Erythroblast (primary cell): ENCODE measurements around the gene FMN1.

Source experiments
- GATA1 ChIP-seq: IDR thresholded peaks from 2 replicates; pipeline ENCODE4 v1.6.1; 2011; ENCODE audit warnings: low read depth, mild to moderate bottlenecking, control low read depth, low read length, moderate library complexity
- POLR2A ChIP-seq: IDR thresholded peaks from 2 replicates; pipeline ENCODE4 v1.6.1; 2011; ENCODE audit warnings: mild to moderate bottlenecking, low read length

DNA sequence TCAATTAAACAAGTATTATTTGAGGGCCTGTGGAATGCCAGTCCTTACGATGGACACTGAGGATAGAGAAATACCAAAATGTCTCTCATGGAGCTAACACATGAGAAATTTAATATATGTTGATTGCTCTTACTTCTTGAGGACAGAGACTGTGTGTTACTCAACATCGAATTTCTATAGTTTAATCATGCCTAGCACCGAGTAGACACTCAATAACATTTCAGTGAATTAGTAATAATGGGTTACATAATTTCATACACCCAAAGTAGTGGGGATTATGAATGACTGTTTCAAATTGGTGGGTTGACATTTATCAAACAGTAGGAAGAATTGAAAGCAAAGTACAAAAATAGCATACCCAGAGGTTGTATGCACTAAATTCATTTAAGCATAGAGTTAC lies 11.2 kb downstream of the FMN1 start:
- TF ChIP-seq POLR2A (no peak), GATA1 (no peak)
